ENCODE data around the gene CD177.

CD177 gene, protein sequence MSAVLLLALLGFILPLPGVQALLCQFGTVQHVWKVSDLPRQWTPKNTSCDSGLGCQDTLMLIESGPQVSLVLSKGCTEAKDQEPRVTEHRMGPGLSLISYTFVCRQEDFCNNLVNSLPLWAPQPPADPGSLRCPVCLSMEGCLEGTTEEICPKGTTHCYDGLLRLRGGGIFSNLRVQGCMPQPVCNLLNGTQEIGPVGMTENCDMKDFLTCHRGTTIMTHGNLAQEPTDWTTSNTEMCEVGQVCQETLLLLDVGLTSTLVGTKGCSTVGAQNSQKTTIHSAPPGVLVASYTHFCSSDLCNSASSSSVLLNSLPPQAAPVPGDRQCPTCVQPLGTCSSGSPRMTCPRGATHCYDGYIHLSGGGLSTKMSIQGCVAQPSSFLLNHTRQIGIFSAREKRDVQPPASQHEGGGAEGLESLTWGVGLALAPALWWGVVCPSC

DNA sequence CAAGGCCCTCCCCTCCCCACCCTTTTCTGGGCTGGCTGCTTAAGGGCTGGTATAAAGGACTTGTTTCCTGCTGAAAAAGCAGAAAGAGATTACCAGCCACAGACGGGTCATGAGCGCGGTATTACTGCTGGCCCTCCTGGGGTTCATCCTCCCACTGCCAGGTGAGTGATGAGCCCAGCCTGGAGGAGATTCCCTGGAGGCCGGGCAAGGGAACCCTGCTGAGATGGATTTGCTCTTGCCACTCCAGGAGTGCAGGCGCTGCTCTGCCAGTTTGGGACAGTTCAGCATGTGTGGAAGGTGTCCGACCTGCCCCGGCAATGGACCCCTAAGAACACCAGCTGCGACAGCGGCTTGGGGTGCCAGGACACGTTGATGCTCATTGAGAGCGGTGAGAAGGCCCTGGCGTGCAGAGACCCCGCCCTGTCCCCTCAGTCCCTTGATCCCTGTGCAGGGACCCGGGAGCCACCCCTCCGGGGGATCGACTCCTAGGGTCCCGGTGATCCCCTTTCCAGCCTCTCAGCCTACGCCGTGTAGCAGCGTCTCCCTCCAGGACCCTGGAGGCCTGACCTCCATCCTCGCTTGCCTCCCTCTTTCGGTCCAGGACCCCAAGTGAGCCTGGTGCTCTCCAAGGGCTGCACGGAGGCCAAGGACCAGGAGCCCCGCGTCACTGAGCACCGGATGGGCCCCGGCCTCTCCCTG lies at the start of gene CD177:
Gene CD177, plus strand, starts transcription at position 81 of the 699 bp plus-strand sequence. Its CDS starts 29 bp downstream, at position 110.
- no peak for DNase-seq
- no peak within 1 kb of the TSS for H3K27ac ChIP-seq (ENCODE audit: low read length)
- H2AFZ ChIP-seq (ENCODE audit: low read length) = no peak within 1 kb of the TSS
- H3K4me1 ChIP-seq (ENCODE audit: low read length) = no peaks in the 10 kb centered on the region
- H3K79me2 ChIP-seq (ENCODE audit: low read length) = no peaks in the 10 kb centered on the region
- H3F3A ChIP-seq (ENCODE audit: insufficient read depth, low read length) = no peaks in the 10 kb centered on the region
- H3K4me2 ChIP-seq (ENCODE audit: low read depth, low read length) = no peak within 1 kb of the TSS
- TF ChIP-seq EZH2 (optimal IDR thresholded peaks at IDR 0.05; ENCODE audit: low read depth, low read length) = no peak
- no peak for TF ChIP-seq EZH2phosphoT487 (IDR thresholded peaks at IDR 0.05; ENCODE audit: low read length)
- TF ChIP-seq, protein P1, sequence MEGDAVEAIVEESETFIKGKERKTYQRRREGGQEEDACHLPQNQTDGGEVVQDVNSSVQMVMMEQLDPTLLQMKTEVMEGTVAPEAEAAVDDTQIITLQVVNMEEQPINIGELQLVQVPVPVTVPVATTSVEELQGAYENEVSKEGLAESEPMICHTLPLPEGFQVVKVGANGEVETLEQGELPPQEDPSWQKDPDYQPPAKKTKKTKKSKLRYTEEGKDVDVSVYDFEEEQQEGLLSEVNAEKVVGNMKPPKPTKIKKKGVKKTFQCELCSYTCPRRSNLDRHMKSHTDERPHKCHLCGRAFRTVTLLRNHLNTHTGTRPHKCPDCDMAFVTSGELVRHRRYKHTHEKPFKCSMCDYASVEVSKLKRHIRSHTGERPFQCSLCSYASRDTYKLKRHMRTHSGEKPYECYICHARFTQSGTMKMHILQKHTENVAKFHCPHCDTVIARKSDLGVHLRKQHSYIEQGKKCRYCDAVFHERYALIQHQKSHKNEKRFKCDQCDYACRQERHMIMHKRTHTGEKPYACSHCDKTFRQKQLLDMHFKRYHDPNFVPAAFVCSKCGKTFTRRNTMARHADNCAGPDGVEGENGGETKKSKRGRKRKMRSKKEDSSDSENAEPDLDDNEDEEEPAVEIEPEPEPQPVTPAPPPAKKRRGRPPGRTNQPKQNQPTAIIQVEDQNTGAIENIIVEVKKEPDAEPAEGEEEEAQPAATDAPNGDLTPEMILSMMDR (IDR thresholded peaks at IDR 0.05; ENCODE audit: low read length) = no peak
- H4K20me1 ChIP-seq (ENCODE audit: insufficient read depth, low read length) = no peaks in the 10 kb centered on the region
- H3K27me3 ChIP-seq (replicated peaks; ENCODE audit: insufficient read depth, low read length) = peaks cover 13% of the 10 kb centered on the region
- no peaks in the 10 kb centered on the region for H3K36me3 ChIP-seq (replicated peaks; ENCODE audit: insufficient read depth, low read length)
- H3K9ac ChIP-seq (ENCODE audit: low read length) = no peak within 1 kb of the TSS
- no peak within 1 kb of the TSS for H3K4me3 ChIP-seq (ENCODE audit: low read length)
- H3K9me3 ChIP-seq (replicated peaks; ENCODE audit: insufficient read depth, low read length) = no peaks in the 10 kb centered on the region
- H3K9me2 ChIP-seq (replicated peaks; ENCODE audit: insufficient read depth, low read length) = no peaks in the 10 kb centered on the region

DNA sequence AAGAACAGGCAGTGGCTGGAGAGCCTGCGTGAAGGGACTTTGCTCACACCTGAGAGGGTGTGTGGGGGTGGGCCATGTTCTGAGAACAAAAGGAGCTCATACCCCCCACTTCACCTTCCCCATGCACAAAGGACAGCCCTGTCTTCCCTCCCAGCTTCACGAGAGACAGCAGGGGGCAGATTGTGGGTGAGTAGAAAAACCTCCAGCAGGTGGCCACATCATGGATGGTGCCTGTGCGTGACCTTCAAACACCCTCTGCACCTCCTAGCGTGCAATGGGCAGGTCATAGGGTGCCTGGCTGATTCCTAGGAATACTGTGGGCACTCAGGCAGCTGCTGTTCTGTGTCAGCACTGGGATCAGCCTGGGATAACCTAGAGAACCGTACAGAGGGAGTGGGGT lies 47.8 kb upstream of the CD177 start:
- Histone ChIP-seq H3K4me2 (ENCODE audit: low read depth, low read length) (no peak overlapping the region), H4K20me1 (ENCODE audit: insufficient read depth, low read length) (no peaks in the 10 kb centered on the region), H3K9ac (ENCODE audit: low read length) (no peak overlapping the region), H3K36me3 (replicated peaks; ENCODE audit: insufficient read depth, low read length) (no peaks in the 10 kb centered on the region), H3K27me3 (replicated peaks; ENCODE audit: insufficient read depth, low read length) (no peaks in the 10 kb centered on the region), H3K9me2 (replicated peaks; ENCODE audit: insufficient read depth, low read length) (no peaks in the 10 kb centered on the region), H3K4me3 (ENCODE audit: low read length) (no peak overlapping the region), H3F3A (ENCODE audit: insufficient read depth, low read length) (no peaks in the 10 kb centered on the region), H3K9me3 (replicated peaks; ENCODE audit: insufficient read depth, low read length) (no peaks in the 10 kb centered on the region), H2AFZ (ENCODE audit: low read length) (no peak overlapping the region), H3K79me2 (ENCODE audit: low read length) (no peaks in the 10 kb centered on the region), H3K4me1 (ENCODE audit: low read length) (peaks cover 8% of the 10 kb centered on the region; the same call in 1 of the 2 replicates), H3K27ac (ENCODE audit: low read length) (no peak overlapping the region)
- TF ChIP-seq, protein P1 (IDR thresholded peaks at IDR 0.05; ENCODE audit: low read length) = peak; percentile 27
- TF ChIP-seq EZH2phosphoT487 (IDR thresholded peaks at IDR 0.05; ENCODE audit: low read length) = no peak
- DNase-seq = no peak

DNA sequence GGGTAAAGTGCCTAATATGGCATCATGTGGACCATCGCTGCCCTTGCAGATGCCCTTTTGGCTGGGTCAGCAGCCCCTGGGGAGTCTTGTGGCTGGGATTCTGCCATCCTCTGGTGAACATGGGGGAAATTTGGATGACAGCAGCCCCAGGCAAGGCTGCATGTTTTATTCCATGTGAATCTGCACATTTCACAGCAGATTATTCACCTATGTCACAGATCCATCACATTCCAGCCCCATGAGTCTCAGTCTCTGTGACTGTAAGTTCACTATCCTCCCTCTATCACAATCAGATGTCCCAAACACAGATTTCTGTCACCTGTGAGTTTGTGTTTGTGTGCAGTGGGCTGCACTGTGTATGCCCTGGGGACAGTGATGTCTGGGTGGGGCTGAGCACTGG lies 47.4 kb upstream of the CD177 start:
- H4K20me1 ChIP-seq (ENCODE audit: insufficient read depth, low read length) = no peaks in the 10 kb centered on the region
- DNase-seq = no peak
- TF ChIP-seq, protein P1 (IDR thresholded peaks at IDR 0.05; ENCODE audit: low read length) = no peak
- TF ChIP-seq EZH2phosphoT487 (IDR thresholded peaks at IDR 0.05; ENCODE audit: low read length) (no peak), EZH2 (optimal IDR thresholded peaks at IDR 0.05; ENCODE audit: low read depth, low read length) (no peak)
- no peaks in the 10 kb centered on the region for H3K79me2 ChIP-seq (ENCODE audit: low read length)
- no peak overlapping the region for H2AFZ ChIP-seq (ENCODE audit: low read length)
- H3K4me1 ChIP-seq (ENCODE audit: low read length) = peaks cover 8% of the 10 kb centered on the region; the same call in 1 of the 2 replicates
- no peaks in the 10 kb centered on the region for H3F3A ChIP-seq (ENCODE audit: insufficient read depth, low read length)
- H3K36me3 ChIP-seq (replicated peaks; ENCODE audit: insufficient read depth, low read length) = no peaks in the 10 kb centered on the region
- no peak overlapping the region for H3K9ac ChIP-seq (ENCODE audit: low read length)
- no peaks in the 10 kb centered on the region for H3K27me3 ChIP-seq (replicated peaks; ENCODE audit: insufficient read depth, low read length)
- H3K9me3 ChIP-seq (replicated peaks; ENCODE audit: insufficient read depth, low read length) = no peaks in the 10 kb centered on the region
- no peak overlapping the region for H3K4me3 ChIP-seq (ENCODE audit: low read length)
- no peaks in the 10 kb centered on the region for H3K9me2 ChIP-seq (replicated peaks; ENCODE audit: insufficient read depth, low read length)
- no peak overlapping the region for H3K27ac ChIP-seq (ENCODE audit: low read length)
- H3K4me2 ChIP-seq (ENCODE audit: low read depth, low read length) = no peak overlapping the region

Data from MM.1S (cell line).